K562 (cell line): Measurements from ENCODE around the gene USP46.

Source experiments
- SP1 ChIP-seq: sonication (generic); formaldehyde crosslinking; IDR thresholded peaks from 2 replicates; pipeline ENCODE4 v1.8.1; 2022; ENCODE audit warnings: mild to moderate bottlenecking, missing genetic modification reagents
- ZNF274 ChIP-seq: IDR thresholded peaks from 2 replicates; pipeline ENCODE4 v1.6.1; 2011; ENCODE audit warnings: low read depth, mild to moderate bottlenecking, low read length, moderate library complexity, borderline replicate concordance
- ZNF644 ChIP-seq: fragments of 200-800 bp; sonication (Bioruptor generic); IDR thresholded peaks from 2 replicates; pipeline ENCODE4 v1.6.1; 2016; ENCODE audit warnings: low read depth, missing genetic modification characterization, missing compliant biosample characterization

DNA sequence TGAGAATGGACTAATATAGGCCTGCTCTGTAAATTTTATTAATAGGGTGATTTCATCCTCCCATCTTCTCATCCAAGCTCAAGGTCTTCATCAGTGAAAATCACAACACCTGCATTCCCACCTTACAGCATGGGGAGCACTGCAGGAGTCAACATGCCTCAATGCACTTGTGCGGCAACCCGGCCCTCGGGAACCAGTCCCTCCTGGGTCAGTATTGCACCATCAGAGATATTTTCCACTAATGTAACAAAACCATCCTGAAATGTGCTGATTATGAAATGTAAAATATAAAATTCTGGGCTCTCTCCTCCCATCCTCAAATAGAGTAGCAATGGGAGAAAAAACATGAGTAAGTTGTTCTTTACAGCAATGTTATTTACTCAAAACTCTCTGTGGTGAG lies 13.0 kb downstream of the USP46 start:
- TF ChIP-seq ZNF644 (tag): no peak
- TF ChIP-seq ZNF274: no peak
- no peak for TF ChIP-seq SP1 (CRISPR knock-in tag)
